ENCODE data around the gene S100A4.
"Not testable (repeated sequence)": the region's sequence is repeated elsewhere in the genome, so short reads cannot be mapped to it uniquely, and the experiment has no call there.

Gene S100A4

DNA sequence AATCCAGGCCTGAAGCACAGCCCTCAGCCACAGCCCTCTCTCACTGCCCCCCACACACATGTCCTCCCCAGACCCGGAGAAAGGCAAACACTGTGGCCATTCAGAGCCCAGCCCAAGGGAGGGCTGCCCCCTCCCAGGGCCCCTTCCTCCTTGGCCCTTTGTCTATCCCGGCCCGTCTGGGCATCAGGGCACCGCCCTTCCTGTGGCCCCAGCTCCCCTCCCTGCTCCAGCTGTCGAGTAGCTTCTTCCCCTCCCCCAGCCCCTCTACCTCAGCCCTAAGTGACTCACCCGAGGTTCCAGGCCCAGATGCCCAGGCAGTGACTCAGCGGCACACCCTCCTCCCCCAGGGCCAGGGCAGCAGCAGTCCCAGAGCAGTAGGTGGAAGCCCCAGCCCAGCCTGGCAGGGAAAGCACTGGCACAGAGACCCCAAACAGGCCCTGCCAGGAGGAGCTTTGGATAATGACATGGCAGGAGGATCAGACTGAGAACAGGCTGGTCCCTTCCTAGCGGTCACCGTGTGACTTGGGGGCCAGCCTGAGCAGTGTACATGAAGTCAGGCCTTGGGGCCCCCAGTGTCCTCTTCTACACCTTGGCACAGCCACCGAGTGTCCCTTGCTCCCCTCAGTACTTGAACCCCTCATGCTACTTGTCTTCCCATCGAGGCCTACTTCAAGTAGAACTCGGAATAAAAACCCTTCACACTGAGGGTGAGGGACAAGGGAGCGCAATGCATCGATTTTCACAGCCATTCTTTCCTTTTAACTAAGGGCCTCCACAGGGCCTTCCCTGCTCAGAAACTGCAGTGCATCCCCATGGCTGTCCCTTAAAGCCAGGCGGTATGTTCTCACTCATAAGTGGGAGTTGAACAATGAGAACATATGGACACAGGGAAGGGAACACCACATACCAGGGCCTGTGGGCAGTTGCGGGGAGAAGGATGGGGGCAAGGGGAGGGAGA, 21.1 kb upstream of the S100A4 start:
- no peak for DNase-seq

DNA sequence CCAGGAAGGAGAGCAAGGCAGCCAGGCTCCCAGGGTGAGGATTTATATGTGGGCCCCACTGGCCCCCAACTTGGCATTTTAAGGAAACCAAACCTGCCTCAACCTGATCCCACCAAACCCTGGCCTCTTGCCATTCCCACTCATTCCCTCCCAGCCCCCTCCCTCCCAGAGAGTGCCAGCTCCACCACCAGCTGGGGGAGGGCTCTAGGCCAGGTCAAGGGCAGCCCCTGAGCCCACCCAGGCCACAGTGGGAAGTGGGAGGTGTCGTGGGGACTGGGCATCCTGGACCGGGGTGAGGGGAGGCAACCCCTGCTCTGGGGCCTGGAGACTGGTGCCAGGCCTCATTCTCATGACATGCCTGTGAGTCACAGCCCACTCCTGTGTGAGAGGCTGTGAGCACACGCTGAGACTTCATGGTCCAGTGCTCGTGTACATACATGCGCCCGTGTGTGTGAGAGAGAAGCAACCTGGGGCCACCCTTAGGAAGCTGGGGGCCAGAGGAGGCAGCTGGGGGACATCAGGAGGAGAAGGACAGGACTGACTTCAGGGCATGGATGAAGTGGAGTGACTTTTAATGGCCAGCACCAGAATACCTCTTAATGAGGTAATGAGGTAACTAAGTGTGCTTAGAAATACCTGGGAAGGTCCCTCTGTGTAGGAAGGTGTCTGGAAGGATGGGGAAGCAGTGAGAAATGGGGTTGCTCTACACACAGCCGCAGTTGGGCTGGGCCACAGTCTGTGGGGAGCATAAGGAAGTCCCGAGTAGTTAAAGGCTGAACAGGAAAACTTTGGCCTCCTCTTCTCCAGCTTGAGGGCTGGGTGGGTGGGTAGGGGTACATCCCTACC, 20.1 kb upstream of the S100A4 start, which contains the start of gene S100A2:
TSS of gene S100A2 (minus strand) at position 316 of the 846 bp plus-strand sequence. CDS start 1,967 bp downstream, outside the sequence.
- peak; percentile 43 for DNase-seq

GRCh38 chr1:153563991-153564390, 18.4 kb upstream of the S100A4 start:
- no peak for DNase-seq

DNA sequence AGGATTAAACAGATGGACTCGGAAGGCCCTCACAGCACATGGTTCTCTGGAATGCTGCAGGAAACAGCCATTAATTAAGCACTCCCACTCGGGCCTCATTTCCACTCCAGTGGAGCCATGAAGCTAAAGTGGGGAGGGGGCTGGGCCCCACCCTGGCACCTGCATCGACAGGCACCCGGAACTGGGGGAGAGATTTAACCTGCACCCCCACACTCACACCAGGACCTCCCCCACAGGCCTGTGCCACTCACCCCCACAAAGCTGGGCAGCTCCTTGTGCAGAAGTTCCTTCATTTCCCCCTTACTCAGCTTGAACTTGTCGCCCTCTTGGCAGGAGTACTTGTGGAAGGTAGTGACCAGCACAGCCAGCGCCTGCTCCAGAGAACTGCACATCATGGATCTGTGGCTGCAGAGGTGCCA, 17.9 kb upstream of the S100A4 start:
- DNase-seq: no peak

DNA sequence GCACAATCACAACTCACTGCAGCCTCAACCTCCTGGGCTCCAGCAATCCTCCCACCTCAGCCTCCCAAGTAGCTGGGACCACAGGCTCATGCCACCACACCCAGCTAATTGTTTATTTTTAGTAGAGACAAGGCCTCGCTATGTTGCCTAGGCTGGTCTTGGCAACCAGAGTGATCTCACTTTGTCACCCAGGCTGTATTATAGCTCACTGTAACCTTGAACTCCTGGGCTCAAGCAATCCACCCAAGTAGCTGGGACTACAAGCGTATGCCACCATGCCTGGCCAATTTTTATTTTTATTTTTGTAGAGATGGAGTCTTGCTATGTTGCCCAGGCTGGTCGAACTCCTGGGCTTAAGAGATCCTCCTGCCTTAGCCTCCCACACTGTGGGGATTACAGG, 16.4 kb upstream of the S100A4 start:
- not testable (repeated sequence) for DNase-seq

- no peak for DNase-seq
Observed at GRCh38 chr1:153561466-153561985, 15.9 kb upstream of the S100A4 start.

DNA sequence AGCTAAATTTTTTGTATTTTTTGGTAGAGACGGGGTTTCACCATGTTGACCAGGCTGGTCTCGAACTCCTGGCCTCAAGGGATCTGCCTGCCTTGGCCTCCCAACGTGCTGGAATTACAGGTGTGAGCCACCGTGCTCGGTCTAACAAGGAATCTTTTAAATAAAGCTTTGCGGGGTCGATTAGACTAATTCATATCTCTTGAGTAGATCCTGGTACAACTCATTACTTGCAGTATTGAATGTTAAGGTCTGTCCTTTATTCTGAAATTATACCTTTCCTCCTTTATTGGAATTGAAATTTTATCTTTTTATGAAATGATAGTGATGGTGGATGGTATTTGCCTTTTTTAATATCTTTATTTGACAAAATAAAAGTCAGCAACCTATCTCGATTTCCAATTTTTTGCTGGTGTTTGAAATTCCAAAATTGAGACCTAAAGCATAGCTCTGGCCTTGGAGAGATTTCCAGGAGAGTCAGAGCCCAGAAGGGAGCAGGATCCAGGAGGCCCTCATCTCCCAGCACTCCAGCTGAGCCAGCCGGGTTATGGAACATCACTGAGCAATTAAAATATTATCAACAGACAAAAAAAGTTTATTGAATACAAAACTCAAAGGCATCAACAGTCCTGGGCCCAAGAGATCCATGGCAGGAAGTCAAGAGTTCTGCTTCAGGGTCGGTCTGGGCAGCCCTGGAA, 15.3 kb upstream of the S100A4 start:
- DNase-seq: no peak

DNA sequence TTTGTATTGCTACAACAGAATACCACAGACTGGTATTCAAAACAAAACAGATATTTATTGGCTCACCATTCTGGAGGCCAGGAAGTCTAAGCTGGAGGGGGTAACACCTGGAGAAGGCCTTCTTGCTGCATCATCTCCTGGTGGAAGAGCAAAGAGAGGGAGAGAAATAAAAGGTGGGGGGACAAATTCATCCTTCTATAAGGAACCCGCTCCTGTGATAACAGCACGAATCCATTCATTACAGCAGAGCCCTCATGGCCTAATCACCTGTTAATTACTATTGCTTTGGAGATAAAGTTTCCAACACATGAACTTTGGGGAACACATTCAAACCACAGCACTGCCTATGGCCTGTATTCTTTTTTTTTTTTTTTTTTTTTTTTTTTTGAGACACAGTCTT, 14.6 kb upstream of the S100A4 start:
- no peak for DNase-seq

DNA sequence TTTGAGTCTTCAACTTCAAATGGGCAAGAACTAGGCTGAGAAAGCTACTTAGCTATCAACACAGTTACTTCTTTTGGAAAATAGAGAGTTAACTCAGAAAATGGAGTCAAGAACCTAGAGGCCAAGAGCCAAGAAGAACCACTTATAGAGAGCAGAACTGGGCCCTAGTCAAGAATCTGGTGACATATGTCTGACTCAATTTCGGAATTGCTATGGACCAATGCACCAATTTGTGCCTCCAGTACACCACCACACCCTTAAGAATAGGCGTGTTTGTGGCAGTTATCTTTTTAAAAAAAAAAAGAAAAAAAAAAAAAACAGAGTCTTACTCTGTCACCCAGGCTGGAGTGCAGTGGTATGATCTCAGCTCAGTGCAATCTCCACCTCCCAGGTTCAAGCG, 12.3 kb upstream of the S100A4 start:
- DNase-seq: no peak

GRCh38 chr1:153556348-153556747, 10.7 kb upstream of the S100A4 start:
- no peak for DNase-seq

DNA sequence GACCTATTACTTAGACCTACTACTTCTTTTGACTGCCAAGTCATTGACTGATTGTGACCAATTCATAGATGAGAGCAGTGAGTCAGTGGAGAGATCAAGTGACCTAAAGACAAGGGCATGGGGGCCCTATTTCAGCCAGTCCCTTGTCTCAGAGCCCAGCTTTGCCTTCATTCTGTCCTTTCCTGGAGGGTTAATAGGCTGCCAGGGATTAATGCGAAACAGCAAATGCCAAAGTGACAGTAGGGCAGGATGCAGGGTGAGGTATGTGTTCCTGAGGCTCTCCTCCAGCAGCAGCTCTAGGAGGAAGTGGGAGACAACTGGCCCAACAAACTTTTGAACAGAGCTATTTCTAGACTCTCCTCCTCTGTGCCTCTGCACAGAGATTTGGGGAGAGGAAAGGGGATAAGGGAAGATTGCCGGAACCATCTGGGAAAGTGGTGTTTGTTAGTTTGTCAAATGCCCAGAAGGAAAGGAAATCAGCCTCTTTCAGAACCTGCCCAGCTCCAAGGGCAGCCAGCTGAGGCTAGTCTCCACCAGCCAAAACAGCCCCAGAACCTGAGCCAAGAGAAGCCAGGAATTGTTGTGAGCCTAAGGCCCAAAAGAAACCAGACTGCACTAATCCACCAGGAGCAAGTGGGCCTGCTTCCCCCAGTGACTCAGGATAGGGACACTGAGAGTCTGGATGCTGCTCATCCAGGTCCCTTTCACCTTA, 8.4 kb upstream of the S100A4 start:
- DNase-seq: no peak

- DNase-seq: no peak
Observed at GRCh38 chr1:153553096-153553495, 7.5 kb upstream of the S100A4 start.

DNA sequence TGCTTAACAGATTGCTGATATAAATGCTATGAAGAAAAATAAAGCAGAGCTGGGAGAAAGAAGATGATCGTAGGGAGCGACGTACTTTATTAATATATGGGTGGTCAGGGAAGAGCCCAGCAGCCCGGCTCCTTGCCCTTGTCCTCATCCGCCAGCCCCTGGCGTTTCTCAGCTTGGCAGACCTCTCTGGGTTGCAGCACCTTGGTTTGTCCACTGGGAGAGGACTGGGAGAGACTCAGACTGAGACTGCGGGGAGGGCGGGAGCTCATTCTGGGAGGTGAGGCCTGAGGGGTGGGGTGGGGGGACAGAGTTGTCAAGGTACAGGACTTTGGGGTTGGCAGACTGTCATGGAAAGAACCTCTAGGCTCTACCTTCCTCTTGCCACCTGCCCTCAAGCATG, 6.7 kb upstream of the S100A4 start:
- DNase-seq: no peak

- no peak for DNase-seq
Observed at GRCh38 chr1:153550827-153551500, 5.4 kb upstream of the S100A4 start.

GRCh38 chr1:153550398-153550758, 4.8 kb upstream of the S100A4 start:
- DNase-seq: no peak

DNA sequence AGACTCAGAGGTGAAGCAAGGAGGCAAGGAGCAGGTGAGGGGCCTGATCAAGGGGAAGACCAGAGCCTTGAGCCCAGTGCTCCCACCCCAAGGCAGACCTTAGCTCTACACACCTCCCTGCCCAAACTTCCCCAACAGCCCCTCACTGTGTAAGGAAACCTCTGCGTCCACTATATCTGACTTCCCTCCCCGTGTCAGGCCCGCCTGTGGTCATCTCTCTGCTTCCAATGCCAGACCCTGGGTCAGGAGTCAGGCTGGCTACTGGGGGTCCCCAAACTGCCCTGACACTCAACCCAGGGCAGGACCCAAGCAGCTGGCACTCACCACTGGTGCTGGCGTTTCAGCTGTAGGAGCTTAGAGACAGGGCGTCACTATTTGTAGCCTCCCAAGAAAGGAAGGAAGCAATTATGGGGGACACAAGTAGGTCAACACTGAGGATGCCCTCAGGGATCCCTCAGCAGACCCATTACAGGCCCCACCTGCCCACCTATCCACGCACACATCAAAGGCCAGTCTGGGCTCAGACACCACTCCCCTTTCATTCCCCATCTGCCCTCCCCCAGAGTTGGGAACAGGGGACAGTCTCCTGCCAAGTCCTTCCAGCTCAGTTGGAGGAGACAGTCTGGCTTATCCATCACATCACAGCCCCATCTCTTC, 4.3 kb upstream of the S100A4 start:
- DNase-seq: no peak

DNA sequence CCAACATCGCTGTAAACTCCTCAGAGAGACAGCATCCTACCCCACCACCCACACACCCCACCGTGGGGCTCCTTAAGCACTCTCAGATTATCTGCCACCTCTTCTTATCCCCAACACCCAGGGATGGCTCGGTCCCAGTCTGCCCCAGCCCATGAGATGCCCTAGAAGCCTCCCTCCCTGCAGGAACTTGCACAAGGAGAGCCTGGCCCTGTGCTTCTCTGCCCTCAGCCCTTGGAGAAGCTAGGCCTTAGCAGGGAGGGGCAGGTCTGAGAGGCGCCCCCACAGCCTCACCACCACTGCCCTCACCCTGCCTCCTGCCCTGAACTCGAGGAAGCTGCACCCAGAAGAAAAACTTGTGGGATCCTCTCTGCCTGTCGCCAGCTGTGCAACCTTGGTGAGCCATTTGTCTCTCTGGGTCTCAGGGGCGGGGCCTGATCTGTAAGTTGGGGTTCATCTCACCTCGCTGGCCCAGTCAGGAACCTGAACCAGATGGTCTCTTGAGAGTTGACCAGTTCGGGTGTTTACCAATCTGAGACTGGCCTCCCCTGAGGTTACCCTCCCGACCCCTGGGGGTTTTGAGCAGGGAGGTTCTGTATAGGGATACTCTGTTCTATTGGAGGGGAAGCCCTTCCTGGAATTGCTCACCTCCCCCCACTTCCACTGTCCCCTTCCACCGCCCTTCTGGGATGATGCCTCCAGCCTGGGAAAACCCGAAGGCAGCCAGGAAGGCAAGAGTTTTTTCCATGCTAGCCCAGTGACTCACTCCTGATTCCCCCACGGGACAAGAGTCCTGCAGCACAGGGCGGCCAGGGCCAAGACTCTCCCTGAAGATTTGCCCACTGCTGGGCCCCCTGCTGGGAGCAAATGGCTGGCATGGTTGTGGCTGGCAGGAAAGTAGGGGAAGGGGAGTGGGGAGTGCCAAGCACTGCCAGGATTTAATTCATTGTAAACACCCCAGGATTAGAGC, 3.4 kb upstream of the S100A4 start, which contains the start of gene S100A3:
TSS of gene S100A3 (minus strand) at position 537 of the 967 bp plus-strand sequence. CDS start 773 bp downstream, outside the sequence.
- DNase-seq: no peak

DNA sequence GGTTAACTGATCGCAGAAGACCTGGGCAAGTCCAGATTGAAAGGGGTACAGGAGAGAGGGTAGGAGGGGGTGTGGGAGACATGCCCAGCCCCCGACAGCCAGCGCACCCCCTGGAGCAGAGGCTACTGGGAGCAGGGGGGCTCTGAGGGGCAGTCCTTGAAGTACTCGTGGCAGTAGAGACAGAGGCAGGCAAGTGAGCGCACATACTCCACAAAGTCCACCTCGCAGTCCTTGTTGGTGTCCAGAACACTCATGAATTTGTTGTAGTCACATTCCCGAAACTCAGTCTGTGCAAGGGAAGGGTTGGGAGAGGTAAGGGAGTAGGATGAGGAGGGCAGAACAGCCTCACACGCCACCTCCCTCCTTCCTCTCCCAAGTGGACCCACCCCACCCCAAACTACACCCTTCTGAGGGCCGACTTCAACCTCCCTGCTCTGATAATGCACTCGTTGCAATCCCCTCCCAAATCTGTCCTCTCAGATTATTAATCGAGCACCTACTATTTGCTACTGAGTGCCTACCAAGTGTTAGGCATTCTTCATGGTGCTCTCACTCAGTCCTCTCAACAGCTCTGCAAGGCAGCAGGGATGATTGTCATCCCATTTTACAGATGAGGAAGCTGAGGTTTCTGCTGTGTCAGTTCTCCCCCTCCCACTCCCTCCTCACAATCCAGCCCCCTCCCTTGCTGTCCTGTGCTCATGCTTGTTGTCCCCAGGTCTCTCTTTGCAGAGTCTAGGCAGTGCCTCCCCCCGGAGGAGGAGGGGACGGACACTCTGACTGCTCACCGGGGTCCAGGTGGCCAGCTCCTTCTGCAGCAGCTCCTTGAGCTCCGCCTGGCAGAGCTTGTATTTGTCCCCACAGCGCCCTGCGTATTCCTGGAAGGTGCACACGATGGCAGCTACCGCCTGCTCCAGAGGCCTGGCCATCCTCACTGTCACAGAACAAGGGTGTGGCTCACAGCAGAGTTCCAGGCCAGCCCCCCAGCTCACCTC, 2.2 kb upstream of the S100A4 start:
- DNase-seq: no peak

All from NCI-H526 treated with DMSO at 0.1 percent for 48 hours (cell line).